Stimulated activated CD8-positive, alpha-beta memory T cell treated with anti-CD3 and anti-CD28 coated beads, Interleukin-15, amount 100 ng/mL, for 24 hours (primary cell): ENCODE data around the gene ISG20L2.
"Not testable (repeated sequence)": the region's sequence is repeated elsewhere in the genome, so short reads cannot be mapped to it uniquely, and the experiment has no call there.

ENCODE experiments used
- DNase-seq: peaks from one replicate; pipeline ENCODE4 v3.0.0-alpha.2; 2020; ENCODE audit warnings: low read depth

Gene ISG20L2, protein sequence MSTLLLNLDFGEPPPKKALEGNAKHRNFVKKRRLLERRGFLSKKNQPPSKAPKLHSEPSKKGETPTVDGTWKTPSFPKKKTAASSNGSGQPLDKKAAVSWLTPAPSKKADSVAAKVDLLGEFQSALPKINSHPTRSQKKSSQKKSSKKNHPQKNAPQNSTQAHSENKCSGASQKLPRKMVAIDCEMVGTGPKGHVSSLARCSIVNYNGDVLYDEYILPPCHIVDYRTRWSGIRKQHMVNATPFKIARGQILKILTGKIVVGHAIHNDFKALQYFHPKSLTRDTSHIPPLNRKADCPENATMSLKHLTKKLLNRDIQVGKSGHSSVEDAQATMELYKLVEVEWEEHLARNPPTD

GRCh38 chr1:156728599-156729462, at the start of gene ISG20L2:
Gene ISG20L2, minus strand, starts transcription at chr1:156728766. Its CDS starts 1,114 bp downstream, at chr1:156727652.
- peak; percentile 79 for DNase-seq

- no peak for DNase-seq
Observed at GRCh38 chr1:156777573-156777972, 49.0 kb upstream of the ISG20L2 start.

DNA sequence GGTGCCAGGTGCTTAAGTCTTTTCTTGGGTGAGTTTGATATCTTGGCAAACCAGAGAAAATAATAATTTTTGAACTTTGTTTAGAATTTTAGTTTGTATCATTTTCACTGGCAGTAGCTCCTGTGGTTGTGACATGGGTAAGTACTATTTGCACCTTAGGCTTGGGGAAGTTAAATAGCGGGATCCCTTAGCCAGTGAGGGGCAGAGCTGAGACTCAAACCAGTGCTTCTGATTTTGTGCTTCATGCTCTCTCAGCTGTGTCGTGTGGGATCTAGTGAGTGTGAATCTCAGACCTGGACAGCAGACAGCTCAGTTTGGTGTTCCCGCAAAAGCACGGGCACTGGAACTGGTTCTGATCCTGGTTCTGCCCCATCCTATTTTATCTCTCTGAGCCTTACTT, 48.4 kb upstream of the ISG20L2 start:
- no peak for DNase-seq

- no peak for DNase-seq
Observed at GRCh38 chr1:156775799-156776198, 47.2 kb upstream of the ISG20L2 start.

GRCh38 chr1:156773607-156774006, 45.0 kb upstream of the ISG20L2 start:
- no peak for DNase-seq

GRCh38 chr1:156772728-156773497, 44.3 kb upstream of the ISG20L2 start:
- no peak for DNase-seq

DNA sequence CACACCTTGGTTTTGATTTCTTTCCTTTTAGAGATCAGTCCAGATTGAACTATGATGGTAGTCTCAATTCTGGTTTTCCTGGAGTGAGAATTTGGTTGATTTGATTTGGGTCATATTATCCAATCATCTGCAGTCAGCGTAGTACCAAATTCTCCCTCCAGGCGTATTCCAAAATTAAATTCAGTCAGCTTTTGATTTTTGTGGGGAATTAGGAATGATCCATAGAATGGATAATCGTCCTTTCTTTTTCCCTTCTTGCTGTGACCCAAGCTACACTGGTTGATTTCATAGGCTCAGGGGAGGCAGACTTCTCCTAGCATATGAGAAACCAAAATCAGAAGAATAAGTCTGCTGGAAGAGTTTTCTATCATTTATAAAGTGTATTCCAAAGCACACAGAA, 43.7 kb upstream of the ISG20L2 start:
- DNase-seq = no peak

GRCh38 chr1:156768610-156769295, 40.2 kb upstream of the ISG20L2 start:
- no peak for DNase-seq

GRCh38 chr1:156767879-156768604, 39.5 kb upstream of the ISG20L2 start:
- no peak for DNase-seq

- DNase-seq = peak; percentile 73
Observed at GRCh38 chr1:156767101-156767878, 38.7 kb upstream of the ISG20L2 start, which contains the start of gene PRCC. Gene PRCC, plus strand, starts transcription at chr1:156767535. Its CDS starts 237 bp downstream, at chr1:156767772.

- DNase-seq = no peak
Observed at GRCh38 chr1:156766298-156767100, 37.9 kb upstream of the ISG20L2 start.

- DNase-seq = no peak
Observed at GRCh38 chr1:156765666-156766065, 37.1 kb upstream of the ISG20L2 start.

DNA sequence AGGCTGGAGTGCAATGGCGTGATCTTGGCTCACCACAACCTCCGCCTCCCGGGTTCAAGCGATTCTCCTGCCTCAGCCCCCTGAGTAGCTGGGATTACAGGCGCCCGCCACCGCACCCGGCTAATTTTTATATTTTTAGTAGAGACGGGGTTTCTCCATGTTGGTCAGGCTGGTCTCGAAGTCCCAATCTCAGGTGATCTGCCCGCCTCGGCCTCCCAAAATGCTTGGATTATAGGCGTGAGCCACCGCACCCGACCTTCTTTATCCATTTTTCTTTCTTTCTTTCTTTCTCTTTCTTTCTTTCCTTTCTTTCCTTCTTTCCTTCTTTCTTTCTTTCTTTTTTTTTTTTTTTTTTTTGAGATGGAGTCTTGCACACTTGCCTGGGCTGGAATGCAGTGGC, 36.6 kb upstream of the ISG20L2 start:
- not testable (repeated sequence) for DNase-seq

DNA sequence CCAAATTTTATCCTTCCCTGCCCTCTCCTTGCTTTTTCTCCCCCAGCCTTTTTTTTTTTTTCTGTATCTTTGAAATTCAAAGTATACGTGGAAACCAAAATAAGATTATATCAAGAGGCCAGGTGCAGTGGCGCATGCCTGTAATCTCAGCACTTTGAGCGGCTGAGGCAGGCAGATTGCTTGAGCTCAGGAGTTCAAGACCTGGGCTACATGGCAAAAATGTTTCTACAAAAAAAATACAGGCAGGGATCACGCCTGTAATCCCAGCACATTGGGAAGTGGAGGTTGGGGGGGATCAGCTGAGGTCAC, 32.2 kb upstream of the ISG20L2 start:
- no peak for DNase-seq

- DNase-seq = no peak
Observed at GRCh38 chr1:156760092-156760795, 31.7 kb upstream of the ISG20L2 start.

- DNase-seq = not testable (repeated sequence)
Observed at GRCh38 chr1:156757572-156758253, 29.1 kb upstream of the ISG20L2 start.

- DNase-seq = no peak
Observed at GRCh38 chr1:156756355-156756754, 27.8 kb upstream of the ISG20L2 start.

- no peak for DNase-seq
Observed at GRCh38 chr1:156755527-156755950, 27.0 kb upstream of the ISG20L2 start.
